ENCODE results near the gene NTRK2. TPM values are rescaled to one million over a fixed set of nuclear protein-coding genes. Genes with fewer than 3 reads are reported as not detected.
A peak's percentile ranks its signal among the peaks of the same experiment; 100 is the strongest.

NTRK2 gene
- total and polyA plus RNA-seq, 10 of the 15 experiments (the other 5 are each of a cell fraction or from before 2014, with no cell fraction given) = 0.42 to 4.6 (median 0.65) TPM

GRCh38 chr9:84838879-84839278 lies 169.3 kb downstream of the NTRK2 start (continued):
- TF ChIP-seq ATF2 (IDR thresholded peaks at IDR 0.05; ENCODE audit: low read length) = peak; percentile 82
- no peak for TF ChIP-seq IRF5 (IDR thresholded peaks at IDR 0.05; ENCODE audit: borderline replicate concordance)
- TF ChIP-seq WRNIP1 (IDR thresholded peaks at IDR 0.05; ENCODE audit: borderline replicate concordance, low read depth, low read length) = no peak
- no peak for TF ChIP-seq CEBPZ (IDR thresholded peaks at IDR 0.05; ENCODE audit: low read depth, low read length)
- no peak for TF ChIP-seq FOS (IDR thresholded peaks at IDR 0.05; ENCODE audit: borderline replicate concordance, extremely low read depth, insufficient read length)
- TF ChIP-seq ZBTB11 (CRISPR knock-in tag; IDR thresholded peaks at IDR 0.05) = no peak
- no peak for TF ChIP-seq TCF7 (IDR thresholded peaks at IDR 0.05; ENCODE audit: borderline replicate concordance)
- no peak for TF ChIP-seq FOXK2 (IDR thresholded peaks at IDR 0.05)
- no peak for TF ChIP-seq ZBTB4 (CRISPR knock-in tag; IDR thresholded peaks at IDR 0.05)
- TF ChIP-seq PML (IDR thresholded peaks at IDR 0.05; ENCODE audit: low read length) = no peak
- TF ChIP-seq SREBF2 (IDR thresholded peaks at IDR 0.05; ENCODE audit: low read length) = no peak
- TF ChIP-seq NKRF (conservative IDR thresholded peaks at IDR 0.05) = no peak
- peak; percentile 83; the same call in 1 of the 2 replicates for TF ChIP-seq IRF4 (IDR thresholded peaks at IDR 0.05; ENCODE audit: low read depth, low read length)
- no peak for TF ChIP-seq MYC (IDR thresholded peaks at IDR 0.05; ENCODE audit: insufficient read depth, insufficient read length, insufficient replicate concordance, low read length, severe bottlenecking)
- peak; percentile 97 for TF ChIP-seq BCL11A (IDR thresholded peaks at IDR 0.05; ENCODE audit: low read depth, low read length)
